NCI-H526 treated with DMSO at 0.1 percent for 48 hours (cell line): ENCODE measurements around the gene RAB11FIP3.

Experiments
- DNase-seq: peaks from one replicate; lab custom pipeline; 2025; lab: John Stamatoyannopoulos, UW

The RAB11FIP3 gene

DNA sequence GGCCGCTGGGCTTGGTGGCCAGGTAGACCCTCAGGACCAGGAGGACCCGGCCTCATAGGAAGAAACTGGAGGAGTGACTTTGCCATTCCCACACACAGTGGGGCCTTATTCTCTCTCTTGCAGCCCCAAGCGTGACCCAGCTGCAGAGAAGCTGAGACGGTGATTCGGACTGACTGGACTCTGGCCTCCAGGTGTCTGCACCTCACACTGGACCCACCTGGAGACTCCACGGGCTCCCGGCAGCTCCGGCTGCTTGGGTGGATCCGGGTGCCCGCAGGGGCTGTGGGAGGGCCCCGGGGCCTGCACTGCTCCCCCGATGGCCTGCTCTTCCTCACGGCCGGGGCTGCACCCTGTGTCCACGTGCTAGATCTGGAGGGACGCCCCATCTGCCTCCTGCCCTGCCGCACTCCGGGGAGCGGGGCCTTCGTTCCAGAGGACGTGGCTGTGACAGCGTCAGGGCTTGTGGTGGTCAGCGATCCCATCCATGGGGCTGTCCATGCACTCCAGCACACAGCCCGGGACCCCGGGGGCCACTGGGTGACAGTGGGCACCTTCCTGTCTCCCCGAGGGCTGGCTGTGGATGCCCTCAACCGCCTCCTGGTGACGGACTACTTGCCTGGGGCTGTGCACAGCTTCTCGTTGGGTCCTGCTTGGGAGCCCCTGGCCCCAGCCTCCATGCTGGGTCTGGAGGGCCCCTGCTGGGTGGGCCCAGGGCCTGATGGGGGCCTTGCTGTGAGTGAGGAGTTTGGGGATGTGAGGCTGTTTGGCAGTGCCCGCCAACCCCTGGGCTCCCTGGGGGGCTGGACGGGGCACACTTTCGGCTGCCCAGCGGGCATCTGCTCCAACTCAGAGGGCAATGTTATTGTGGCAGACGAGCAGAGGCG lies 142.2 kb downstream of the RAB11FIP3 start:
- DNase-seq = no peak

DNA sequence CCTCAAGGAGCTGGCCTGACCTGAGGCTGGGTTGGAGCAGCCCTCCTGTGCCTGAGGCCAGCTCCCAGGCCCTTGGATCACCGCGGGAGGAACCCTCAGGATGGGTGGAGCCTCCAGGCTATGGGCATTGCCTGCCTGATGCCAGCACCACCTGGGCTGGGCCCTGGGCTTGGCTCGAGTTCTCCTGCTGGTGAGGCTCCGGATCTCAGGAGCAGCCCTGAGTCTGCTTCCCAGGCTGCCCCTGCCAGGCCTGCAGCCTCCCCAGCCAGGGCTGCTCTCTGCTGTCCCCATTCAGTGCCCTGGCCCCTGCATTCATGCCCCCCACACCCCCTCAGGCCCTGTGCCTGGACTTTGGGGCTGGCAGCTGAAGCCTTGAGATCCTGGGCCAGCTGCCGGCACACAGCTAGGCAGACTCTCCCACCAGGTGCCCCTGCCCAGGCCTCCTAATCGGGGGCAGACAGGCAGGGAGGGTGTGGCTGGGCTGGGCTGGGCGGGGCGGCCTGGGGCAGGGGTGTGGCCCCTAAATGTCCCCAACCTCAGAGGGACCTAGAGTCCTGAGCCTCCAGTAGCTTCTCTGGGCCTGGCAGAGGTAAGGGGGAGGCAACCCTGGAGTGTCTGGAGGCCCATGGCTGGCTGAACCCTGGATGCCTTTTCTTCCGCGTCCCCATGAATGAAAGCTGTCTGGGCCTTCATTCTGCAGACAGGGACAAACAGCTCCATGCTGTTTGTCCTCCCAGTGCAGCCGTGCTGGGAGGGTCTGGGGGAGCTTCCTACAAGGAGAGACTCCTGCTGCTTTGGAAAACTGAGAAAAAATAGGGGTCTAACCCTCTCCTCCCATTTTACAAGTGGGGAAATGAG lies 143.2 kb downstream of the RAB11FIP3 start:
- DNase-seq = no peak

DNA sequence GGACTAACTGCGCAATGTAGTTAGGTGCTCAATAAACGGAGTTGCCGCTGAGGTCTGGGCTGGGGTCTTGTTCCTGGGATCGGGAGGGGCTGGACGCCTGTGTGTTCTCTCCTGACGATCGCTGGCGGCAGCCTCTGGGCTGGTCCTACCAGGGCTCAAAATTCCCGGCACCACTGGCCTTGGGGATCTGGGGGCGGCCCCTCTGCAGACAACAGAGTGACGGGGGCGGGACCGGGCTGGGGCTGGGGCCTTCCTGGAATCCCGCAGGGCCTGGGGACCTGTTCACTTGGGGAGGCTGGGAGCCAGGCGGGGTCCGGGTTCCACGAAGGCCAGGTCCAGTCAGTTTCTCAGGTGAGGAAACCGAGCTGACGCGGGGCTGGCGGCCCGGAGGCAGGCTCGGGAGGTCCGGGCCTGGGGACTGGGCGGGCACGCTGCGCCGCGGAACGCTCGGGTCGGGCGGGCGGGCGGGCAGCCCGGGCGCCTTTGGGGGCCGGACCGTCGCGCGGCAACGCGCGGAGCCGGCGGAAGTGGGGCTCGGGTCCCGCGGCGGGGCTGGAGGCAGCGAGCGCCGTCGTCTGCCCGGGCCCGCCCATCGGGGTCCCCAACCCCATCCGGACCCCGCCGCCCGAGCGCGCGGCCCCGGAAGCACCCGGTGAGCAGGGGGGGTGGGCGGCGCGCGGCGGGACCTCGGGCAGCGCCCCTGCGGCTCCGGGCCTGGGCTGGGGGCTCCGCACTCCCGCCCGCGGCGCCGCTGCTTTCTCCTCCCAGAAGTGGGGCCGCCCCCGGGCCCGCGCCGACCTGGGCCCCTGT lies 144.2 kb downstream of the RAB11FIP3 start, which contains the start of gene PIGQ:
Gene PIGQ, plus strand, starts transcription at position 524 of the 810 bp plus-strand sequence. CDS start 4,107 bp downstream, outside the sequence.
- no peak for DNase-seq
